NCI-H2171 treated with DMSO at 0.1 percent for 48 hours (cell line): ENCODE results near the gene CDYL2.

ENCODE experiments used
- DNase-seq: peaks from one replicate; lab custom pipeline; 2025; lab: John Stamatoyannopoulos, UW

The CDYL2 gene

GRCh38 chr16:80705596-80705995 is 98.8 kb downstream of the CDYL2 start:
- no peak for DNase-seq

GRCh38 chr16:80704751-80705505 is 99.5 kb downstream of the CDYL2 start:
- no peak for DNase-seq

DNA sequence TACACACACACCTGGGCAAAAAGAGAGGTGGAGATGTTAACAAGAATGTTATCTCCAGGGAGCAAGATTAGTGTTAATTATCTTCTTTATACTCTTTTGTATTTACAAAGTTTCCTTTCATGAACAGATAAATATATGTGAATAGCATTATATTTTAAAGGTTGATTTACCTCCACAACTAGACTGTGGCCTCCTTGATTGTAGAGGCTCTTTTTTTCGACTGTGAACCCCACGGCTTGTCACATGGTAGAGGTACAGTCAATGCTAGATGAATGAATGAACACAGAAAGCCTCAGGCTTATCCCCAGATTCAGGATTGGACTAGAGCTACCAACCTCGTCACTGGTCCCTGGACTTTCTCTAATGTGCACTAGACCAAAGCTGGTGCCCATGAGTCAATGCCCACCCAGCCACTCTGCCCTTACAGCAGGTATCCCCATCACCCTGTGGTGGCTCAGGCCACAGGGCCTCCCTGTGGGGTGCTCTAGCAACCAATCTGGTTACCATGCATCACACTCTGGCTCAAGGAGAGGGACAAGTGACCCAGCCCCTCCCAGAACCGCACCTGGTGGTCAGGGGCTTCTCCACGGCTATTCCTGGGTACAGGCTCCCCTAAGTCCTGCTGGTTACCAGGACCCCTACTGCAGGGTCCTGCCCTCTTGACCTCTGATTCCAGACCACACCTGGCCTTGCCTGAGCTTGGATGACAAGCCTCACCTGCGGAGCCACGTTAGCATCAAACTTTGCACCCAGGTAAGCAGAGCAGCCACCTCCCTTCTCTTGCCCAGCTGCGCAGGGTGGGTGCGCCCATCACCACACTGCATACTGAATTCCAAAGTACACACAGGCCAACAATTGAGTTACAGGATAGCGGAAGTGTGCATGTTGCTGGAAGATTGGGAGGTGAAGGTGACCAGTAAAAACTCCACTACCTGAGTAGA is 101.0 kb downstream of the CDYL2 start:
- no peak for DNase-seq

- DNase-seq: no peak
Measured at GRCh38 chr16:80702696-80703095, 101.7 kb downstream of the CDYL2 start.

- DNase-seq: no peak
Measured at GRCh38 chr16:80700558-80700957, 103.8 kb downstream of the CDYL2 start.

GRCh38 chr16:80695020-80695419 is 109.4 kb downstream of the CDYL2 start:
- no peak for DNase-seq

DNA sequence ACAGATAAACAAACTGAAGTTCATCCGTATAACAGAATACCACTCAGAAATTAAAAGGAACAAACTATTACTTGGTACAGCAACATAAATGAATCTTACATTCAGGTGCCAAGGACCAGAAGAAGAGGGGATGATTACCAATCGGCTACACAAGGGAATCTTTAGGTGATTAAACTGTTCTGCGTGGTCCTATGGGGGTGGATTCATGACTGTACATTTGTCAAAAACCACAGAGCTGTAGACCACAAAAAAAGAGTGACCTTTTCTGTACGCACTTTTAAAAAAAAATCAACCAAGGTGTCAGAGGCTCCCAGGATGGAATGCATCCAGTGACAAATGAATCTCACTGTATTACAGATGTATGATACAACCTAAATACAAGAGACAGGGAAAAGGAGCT is 110.8 kb downstream of the CDYL2 start:
- DNase-seq: no peak

DNA sequence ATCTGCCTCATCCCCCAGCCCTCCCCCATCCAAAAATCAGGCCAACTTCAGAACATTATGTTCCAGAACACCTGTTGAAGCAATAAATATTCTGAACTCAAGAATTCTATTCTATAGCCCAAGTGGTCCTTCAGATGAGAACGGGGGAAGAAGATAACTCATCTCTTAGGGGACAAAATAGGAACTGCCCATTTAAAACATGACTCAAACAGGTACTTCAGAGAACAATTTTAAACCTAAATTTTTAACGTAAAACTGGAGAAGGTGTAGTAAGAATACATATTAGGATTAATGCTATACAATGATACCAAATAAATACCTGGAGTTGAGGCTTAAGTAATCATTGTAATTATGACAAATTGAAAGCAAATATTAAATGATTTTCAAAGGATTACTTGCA is 112.1 kb downstream of the CDYL2 start:
- DNase-seq: no peak

DNA sequence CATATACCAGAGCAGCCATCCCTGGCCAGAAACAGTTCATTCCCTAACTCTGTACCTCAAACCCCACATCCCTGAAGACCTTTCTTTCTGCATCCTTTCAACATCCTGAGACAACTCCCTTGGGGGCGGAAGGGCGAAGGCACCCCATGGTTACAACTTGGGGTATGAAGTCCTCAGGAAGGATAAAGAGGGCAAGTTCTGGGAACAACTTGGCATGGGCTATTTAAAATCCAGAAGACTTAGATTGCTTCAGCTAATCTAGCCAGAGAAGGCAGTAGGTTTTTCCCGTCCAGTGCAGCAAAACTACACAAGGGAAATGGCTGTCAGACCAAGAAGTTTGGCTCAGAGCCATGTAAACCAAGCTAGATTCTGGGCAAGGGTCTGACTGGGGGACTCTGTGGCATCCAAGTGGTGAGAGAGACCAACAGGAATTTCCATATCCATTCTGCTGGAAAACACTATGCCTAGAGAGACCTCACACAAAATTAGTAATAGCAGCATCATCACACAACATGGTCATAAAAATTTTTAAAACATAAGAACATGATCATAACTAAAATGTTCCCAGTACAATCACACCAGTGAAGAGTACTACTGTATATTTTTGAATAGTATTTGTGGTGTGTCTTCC is 113.2 kb downstream of the CDYL2 start:
- DNase-seq: no peak

GRCh38 chr16:80689487-80689886 is 114.9 kb downstream of the CDYL2 start:
- no peak for DNase-seq

DNA sequence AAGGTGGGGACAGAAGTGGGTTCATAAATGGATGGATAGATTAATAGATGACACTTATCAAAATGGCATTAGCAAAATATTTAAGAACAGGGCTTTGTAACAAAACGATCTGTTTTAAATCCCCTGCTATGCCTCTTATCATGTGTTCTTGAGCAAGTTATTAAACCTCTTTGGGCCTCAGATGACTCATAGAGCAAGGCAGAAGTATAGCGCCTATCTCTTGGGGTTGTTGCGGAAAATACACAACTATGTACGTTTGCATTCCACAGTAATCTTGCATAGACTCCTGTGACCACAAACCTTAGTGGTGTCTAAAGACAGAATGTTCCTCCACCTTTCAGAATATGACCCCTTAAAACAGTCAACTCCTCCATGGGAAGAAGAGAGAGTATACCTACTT is 116.8 kb downstream of the CDYL2 start:
- DNase-seq: no peak

GRCh38 chr16:80684906-80685305 is 119.5 kb downstream of the CDYL2 start:
- DNase-seq: no peak

GRCh38 chr16:80684136-80684765 is 120.1 kb downstream of the CDYL2 start:
- no peak for DNase-seq

DNA sequence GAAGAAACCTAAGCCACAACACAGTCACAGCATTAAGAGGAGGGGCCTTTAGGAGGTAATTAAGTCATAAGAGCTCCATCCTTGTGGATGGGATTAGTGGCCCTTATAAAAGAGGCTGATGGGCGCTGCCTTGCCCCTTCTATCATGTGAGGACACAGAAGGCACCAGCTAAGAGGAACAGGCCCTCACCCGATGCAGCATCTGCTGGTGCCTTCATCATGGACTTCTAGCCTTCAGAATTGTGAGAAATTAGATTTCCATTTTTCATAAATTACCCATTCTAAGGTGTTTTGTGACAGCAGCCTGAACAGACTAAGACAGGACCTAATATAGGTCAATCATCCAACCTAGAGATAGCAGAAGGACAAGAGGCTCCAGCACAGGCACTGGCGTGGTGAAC is 120.8 kb downstream of the CDYL2 start:
- no peak for DNase-seq

GRCh38 chr16:80682421-80683070 is 121.9 kb downstream of the CDYL2 start:
- DNase-seq: no peak

- DNase-seq: no peak
Measured at GRCh38 chr16:80681436-80681835, 123.0 kb downstream of the CDYL2 start.

DNA sequence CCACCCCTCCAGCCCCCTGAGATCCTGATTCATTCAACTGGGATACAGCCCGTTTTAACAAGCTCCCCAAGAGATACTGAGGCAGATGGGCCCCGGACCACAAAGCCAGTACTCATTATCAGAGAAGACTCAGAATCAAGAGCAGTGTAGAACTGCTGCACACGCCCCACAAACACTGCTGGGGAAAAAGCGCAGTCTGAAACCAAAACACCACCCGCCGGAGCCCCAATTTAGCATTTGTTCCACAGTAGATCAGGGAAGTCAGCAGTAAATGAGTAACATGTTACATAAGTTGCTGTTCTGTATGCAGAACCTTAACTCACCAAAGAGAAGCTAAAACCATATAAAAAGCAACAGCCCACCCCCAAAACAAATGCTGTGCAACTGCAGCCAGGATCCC is 123.6 kb downstream of the CDYL2 start:
- DNase-seq: no peak

DNA sequence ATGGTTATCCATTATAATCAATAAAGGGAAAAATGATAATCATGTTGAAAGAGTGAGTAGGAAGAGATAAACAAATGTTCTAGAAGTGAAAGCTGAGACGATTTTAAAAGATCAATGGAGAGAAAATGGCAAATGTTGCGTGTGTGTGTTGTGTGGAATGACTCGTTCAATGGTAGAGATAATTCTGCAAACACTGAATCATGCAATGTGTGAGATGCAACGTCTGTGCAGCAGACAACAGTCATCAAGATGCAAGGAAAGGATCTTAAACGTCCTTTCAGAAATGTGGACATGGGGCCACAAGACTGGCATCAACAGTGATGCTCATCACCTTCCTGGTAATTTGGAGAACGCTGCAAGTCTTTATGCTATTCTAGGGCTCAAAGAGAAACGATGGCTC is 124.4 kb downstream of the CDYL2 start:
- no peak for DNase-seq

- no peak for DNase-seq
Measured at GRCh38 chr16:80674884-80675283, 129.5 kb downstream of the CDYL2 start.

- DNase-seq: no peak
Measured at GRCh38 chr16:80672379-80672778, 132.0 kb downstream of the CDYL2 start.

DNA sequence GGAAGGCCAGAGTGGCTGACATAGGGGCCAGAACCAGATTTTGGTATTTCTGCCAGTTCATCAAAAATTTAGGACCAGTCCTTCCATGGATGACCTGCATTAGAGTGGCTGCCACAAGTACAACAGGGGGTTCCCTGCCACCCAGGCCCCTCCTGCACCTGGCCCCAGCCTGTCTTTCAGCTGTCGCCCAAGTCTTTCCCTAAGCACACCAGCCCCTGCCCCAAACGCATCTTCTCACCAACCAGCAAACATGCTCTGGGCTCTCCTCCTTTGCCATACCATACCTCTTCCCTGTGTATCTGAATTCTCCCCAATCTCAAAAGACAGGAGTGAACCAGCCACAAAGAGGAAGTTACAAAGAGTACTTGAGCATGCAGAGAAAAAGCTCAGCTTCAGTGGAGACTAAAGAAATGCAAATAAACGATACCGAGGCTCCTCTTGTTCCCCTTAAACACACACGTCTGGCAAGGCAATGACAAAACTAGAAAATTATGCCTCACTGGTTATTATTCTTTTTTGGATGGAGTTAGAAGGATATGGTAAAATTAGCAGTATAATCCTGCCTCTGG is 133.0 kb downstream of the CDYL2 start:
- no peak for DNase-seq
